NB4 (cell line): Measurements from ENCODE around the gene FOCAD.

Source experiments
- DNase-seq: peaks from one replicate; pipeline ENCODE4 v3.0.0; 2010; ENCODE audit warnings: low read depth
- H3K4me3 ChIP-seq: one replicate; pipeline ENCODE4 v1.5.1; 2011; ENCODE audit warnings: mild to moderate bottlenecking, low read depth, low read length, moderate library complexity
- MYC ChIP-seq: IDR thresholded peaks from 2 replicates; pipeline ENCODE4 v1.6.1; 2011; ENCODE audit warnings: low read depth, low read length
- POLR2A ChIP-seq: IDR thresholded peaks from 2 replicates; pipeline ENCODE4 v1.6.1; 2011; ENCODE audit warnings: mild to moderate bottlenecking; ENCODE audit not compliant: insufficient read length; ENCODE audit errors: extremely low read depth
- TF ChIP-seq, protein P1 (sequence below): IDR thresholded peaks from 2 replicates; pipeline ENCODE4 v1.6.1; 2011; ENCODE audit warnings: low read depth, low read length
- TF ChIP-seq, protein P2 (sequence below): IDR thresholded peaks from one replicate; pipeline ENCODE4 v1.5.1; 2012; ENCODE audit warnings: low read depth, low read length

FOCAD gene

GRCh38 chr9:21029661-21030060, 345.6 kb downstream of the FOCAD start:
- no peak for DNase-seq
- H3K4me3 ChIP-seq = no peak overlapping the region
- no peak for TF ChIP-seq POLR2A
- TF ChIP-seq, protein P1, sequence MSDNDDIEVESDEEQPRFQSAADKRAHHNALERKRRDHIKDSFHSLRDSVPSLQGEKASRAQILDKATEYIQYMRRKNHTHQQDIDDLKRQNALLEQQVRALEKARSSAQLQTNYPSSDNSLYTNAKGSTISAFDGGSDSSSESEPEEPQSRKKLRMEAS = no peak
- TF ChIP-seq, protein P2, sequence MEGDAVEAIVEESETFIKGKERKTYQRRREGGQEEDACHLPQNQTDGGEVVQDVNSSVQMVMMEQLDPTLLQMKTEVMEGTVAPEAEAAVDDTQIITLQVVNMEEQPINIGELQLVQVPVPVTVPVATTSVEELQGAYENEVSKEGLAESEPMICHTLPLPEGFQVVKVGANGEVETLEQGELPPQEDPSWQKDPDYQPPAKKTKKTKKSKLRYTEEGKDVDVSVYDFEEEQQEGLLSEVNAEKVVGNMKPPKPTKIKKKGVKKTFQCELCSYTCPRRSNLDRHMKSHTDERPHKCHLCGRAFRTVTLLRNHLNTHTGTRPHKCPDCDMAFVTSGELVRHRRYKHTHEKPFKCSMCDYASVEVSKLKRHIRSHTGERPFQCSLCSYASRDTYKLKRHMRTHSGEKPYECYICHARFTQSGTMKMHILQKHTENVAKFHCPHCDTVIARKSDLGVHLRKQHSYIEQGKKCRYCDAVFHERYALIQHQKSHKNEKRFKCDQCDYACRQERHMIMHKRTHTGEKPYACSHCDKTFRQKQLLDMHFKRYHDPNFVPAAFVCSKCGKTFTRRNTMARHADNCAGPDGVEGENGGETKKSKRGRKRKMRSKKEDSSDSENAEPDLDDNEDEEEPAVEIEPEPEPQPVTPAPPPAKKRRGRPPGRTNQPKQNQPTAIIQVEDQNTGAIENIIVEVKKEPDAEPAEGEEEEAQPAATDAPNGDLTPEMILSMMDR = no peak
- TF ChIP-seq MYC = no peak

GRCh38 chr9:21030389-21031035, 346.5 kb downstream of the FOCAD start:
- TF ChIP-seq, protein P1 = no peak
- TF ChIP-seq POLR2A = no peak
- TF ChIP-seq MYC = no peak
- TF ChIP-seq, protein P2 = no peak
- peak; percentile 90 for DNase-seq
- H3K4me3 ChIP-seq = peak overlapping the region; percentile 68

DNA sequence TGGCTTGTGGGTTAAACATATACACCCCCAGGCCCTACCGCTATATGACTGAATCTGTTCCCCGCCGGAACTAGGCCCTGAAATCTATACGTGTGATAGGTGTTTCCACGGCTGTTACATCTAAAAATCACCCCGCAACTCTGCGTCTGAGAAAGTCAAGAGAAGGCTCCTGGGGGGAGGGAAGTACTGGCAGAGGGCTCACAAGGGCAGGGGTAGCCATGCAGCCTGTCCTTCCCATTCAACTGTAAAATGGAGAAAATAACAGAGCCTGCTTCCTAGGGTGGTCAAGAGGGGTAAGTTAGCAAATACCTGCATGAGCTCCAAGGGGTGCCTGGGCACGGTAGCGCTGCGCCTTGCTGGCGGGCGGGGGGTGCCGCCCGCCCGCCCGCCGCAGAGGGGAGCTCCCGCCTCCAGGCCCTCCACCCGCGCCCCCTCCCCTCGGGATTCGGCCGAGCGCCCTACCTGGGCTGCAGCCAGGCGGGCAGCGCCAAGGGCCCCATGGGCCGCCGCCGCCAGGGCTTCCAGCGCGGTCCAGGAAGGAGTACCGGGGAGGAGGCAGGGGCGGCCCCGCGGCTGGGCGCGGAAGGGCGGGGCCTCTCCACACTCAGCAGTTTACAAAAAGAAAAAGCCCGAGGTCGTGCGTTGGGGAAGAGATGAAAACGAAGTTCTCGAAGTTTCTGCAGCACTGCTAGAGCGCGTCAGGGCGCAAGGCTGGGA, 347.2 kb downstream of the FOCAD start, which contains the start of gene HACD4:
Gene HACD4 (minus strand): TSS at position 550 of the 717 bp plus-strand sequence. CDS start 50 bp downstream, at position 500.
- DNase-seq = peak; percentile 80
- 0 out of 2 replicates have a peak, but pooled peaks have one; percentile 19 for TF ChIP-seq MYC
- TF ChIP-seq, protein P2 = no peak
- TF ChIP-seq, protein P1 = no peak
- TF ChIP-seq POLR2A = no peak
- peak within 1 kb of the TSS; percentile 68 for H3K4me3 ChIP-seq

GRCh38 chr9:21031808-21032183, 347.7 kb downstream of the FOCAD start:
- TF ChIP-seq POLR2A (no peak), MYC (no peak)
- TF ChIP-seq, protein P2 = no peak
- TF ChIP-seq, protein P1 = no peak
- peak overlapping the region; percentile 68 for H3K4me3 ChIP-seq
- no peak for DNase-seq

- no peak overlapping the region for H3K4me3 ChIP-seq
- TF ChIP-seq MYC (no peak), POLR2A (no peak)
- TF ChIP-seq, protein P2 = no peak
- TF ChIP-seq, protein P1 = no peak
- no peak for DNase-seq
Measured at GRCh38 chr9:21037278-21037677, 353.2 kb downstream of the FOCAD start.
